Measurements from ENCODE around the gene NET1.
"Not testable (repeated sequence)": the region's sequence is repeated elsewhere in the genome, so short reads cannot be mapped to it uniquely, and the experiment has no call there.

The NET1 gene

DNA sequence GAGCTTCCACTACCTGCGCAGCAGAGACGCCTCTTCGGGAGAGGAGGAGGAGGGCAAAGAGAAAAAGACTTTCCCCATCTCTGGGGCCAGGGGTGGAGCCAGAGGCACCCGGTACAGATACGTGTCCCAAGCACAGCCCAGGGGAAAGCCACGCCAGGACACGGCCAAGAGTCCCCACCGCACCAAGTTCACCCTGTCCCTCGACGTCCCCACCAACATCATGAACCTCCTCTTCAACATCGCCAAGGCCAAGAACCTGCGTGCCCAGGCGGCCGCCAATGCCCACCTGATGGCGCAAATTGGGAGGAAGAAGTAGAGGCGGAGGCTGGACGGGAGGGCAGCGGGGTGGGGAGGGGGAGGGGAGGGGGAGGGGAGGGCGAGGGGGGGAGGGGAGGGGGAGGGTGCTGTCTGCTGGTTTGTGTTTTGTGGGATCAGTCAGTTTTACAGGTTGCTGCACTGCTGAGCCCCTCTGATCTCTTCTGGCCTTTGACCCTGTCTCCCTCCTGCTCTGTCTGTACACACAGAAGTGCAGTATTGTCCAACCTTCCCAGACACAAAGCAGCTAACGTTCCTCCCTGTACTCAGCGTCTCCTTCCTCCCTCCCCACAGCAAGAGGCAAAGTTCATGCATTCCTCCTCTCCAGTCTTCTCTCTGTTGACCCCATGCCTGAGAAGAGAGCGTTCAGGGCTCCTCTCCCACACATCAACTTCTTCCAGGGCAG, 38.3 kb upstream of the NET1 start:
- no peaks in the 10 kb centered on the region for H3K4me1 ChIP-seq (ENCODE audit: low read depth, poor library complexity, severe bottlenecking)
- H3K9ac ChIP-seq = no peak overlapping the region
- TF ChIP-seq, protein P1, sequence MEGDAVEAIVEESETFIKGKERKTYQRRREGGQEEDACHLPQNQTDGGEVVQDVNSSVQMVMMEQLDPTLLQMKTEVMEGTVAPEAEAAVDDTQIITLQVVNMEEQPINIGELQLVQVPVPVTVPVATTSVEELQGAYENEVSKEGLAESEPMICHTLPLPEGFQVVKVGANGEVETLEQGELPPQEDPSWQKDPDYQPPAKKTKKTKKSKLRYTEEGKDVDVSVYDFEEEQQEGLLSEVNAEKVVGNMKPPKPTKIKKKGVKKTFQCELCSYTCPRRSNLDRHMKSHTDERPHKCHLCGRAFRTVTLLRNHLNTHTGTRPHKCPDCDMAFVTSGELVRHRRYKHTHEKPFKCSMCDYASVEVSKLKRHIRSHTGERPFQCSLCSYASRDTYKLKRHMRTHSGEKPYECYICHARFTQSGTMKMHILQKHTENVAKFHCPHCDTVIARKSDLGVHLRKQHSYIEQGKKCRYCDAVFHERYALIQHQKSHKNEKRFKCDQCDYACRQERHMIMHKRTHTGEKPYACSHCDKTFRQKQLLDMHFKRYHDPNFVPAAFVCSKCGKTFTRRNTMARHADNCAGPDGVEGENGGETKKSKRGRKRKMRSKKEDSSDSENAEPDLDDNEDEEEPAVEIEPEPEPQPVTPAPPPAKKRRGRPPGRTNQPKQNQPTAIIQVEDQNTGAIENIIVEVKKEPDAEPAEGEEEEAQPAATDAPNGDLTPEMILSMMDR (conservative IDR thresholded peaks at IDR 0.05; ENCODE audit: low read depth, low read length) = no peak
- no peak overlapping the region for H2AFZ ChIP-seq (ENCODE audit: low read depth)
- no peak overlapping the region for H3K4me3 ChIP-seq (IDR thresholded peaks at IDR 0.05; ENCODE audit: insufficient read depth, low read depth, low read length)
- no peak overlapping the region for H3K4me2 ChIP-seq
- no peaks in the 10 kb centered on the region for H3K36me3 ChIP-seq (ENCODE audit: insufficient read depth)
- H3K79me2 ChIP-seq (ENCODE audit: insufficient read depth, low read depth) = no peaks in the 10 kb centered on the region
- H3K27me3 ChIP-seq (ENCODE audit: insufficient read depth, low read depth) = no peaks in the 10 kb centered on the region
- no peak overlapping the region for H3K27ac ChIP-seq
- no peaks in the 10 kb centered on the region for H4K20me1 ChIP-seq (ENCODE audit: insufficient read depth)

DNA sequence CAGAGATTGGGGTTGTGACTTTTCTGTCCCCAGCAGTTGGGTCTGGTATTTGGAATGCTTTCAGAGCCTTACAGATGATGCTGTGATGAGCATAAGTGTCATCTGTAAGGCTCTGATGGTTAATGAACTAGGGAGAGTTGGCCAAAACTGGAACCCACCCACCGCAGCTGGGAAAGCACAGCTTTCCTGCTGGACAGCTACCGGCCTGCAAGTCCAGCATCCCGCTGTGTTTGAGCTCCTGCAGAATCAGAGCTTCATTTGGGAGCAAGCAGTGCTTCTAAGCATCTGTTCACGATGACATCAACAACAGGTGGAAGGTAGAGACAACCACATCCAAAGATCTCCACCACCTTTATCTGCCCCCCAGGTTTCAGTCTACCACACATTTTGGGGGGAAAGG, 35.9 kb upstream of the NET1 start:
- H3K9ac ChIP-seq = no peak overlapping the region
- H2AFZ ChIP-seq (ENCODE audit: low read depth) = no peak overlapping the region
- no peaks in the 10 kb centered on the region for H3K36me3 ChIP-seq (ENCODE audit: insufficient read depth)
- no peaks in the 10 kb centered on the region for H4K20me1 ChIP-seq (ENCODE audit: insufficient read depth)
- H3K4me3 ChIP-seq (IDR thresholded peaks at IDR 0.05; ENCODE audit: insufficient read depth, low read depth, low read length) = no peak overlapping the region
- no peak overlapping the region for H3K4me2 ChIP-seq
- TF ChIP-seq, protein P1 (conservative IDR thresholded peaks at IDR 0.05; ENCODE audit: low read depth, low read length) = no peak
- H3K27ac ChIP-seq = no peak overlapping the region
- H3K27me3 ChIP-seq (ENCODE audit: insufficient read depth, low read depth) = no peaks in the 10 kb centered on the region
- H3K4me1 ChIP-seq (ENCODE audit: low read depth, poor library complexity, severe bottlenecking) = no peaks in the 10 kb centered on the region
- no peaks in the 10 kb centered on the region for H3K79me2 ChIP-seq (ENCODE audit: insufficient read depth, low read depth)

DNA sequence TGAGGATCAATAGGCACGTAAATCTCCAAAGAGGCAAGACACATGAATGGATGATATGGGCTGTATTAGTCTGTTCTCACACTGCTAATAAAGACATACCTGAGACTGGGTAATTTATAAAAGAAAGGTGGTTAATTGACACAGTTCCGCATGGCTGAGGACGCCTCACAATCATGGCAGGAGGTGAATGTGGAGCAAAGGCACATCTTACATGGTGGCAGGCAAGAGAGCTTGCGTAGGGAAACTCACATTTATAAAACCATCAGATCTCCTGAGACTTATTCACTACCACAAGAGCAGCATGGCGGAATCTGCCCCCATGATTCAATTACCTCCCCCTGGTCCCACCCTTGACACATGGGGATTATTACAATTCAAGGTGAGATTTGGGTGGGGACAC, 33.2 kb upstream of the NET1 start:
- H3K79me2 ChIP-seq (ENCODE audit: insufficient read depth, low read depth); H3K27me3 ChIP-seq (ENCODE audit: insufficient read depth, low read depth); H3K4me2 ChIP-seq; H3K4me3 ChIP-seq (IDR thresholded peaks at IDR 0.05; ENCODE audit: insufficient read depth, low read depth, low read length); H3K36me3 ChIP-seq (ENCODE audit: insufficient read depth); H4K20me1 ChIP-seq (ENCODE audit: insufficient read depth); H3K4me1 ChIP-seq (ENCODE audit: low read depth, poor library complexity, severe bottlenecking); H2AFZ ChIP-seq (ENCODE audit: low read depth); H3K9ac ChIP-seq; H3K27ac ChIP-seq: not testable (repeated sequence)

DNA sequence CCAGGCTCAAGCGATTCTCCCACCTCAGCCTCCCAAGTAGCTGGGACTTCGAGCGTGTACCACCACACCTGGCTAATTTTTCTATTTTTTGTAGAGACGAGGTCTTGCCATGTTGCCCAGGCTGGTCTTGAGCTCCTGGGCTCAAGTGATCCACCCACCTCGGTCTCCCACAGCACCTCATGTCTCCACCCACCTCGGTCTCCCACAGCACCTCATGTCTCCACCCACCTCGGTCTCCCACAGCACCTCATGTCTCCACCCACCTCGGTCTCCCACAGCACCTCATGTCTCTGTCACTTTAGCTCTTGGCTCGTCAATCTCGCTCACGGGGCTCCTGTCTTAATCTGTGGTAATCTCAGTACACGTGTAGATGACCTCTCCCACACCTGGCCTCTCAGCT, 32.0 kb upstream of the NET1 start:
- not testable (repeated sequence) for H4K20me1 ChIP-seq (ENCODE audit: insufficient read depth); H2AFZ ChIP-seq (ENCODE audit: low read depth); H3K27ac ChIP-seq; H3K9ac ChIP-seq; H3K4me3 ChIP-seq (IDR thresholded peaks at IDR 0.05; ENCODE audit: insufficient read depth, low read depth, low read length); H3K4me2 ChIP-seq; H3K36me3 ChIP-seq (ENCODE audit: insufficient read depth); H3K4me1 ChIP-seq (ENCODE audit: low read depth, poor library complexity, severe bottlenecking); H3K79me2 ChIP-seq (ENCODE audit: insufficient read depth, low read depth); H3K27me3 ChIP-seq (ENCODE audit: insufficient read depth, low read depth)

DNA sequence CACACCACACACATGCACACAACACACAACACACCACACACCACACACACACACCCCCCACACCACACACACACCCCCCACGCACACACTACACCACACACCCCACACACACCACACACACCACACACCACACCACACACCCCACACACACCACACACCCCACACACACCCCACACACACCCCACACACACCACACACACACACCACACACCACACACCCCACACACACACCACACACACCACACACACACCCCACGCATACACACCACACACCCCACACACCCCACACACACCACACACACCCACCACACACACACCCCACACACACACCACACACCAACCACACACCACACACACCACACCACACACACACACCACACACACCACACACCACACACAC, 31.2 kb upstream of the NET1 start:
- Histone ChIP-seq H3K9ac (no peak overlapping the region), H2AFZ (ENCODE audit: low read depth) (no peak overlapping the region), H3K79me2 (ENCODE audit: insufficient read depth, low read depth) (no peaks in the 10 kb centered on the region), H3K4me2 (no peak overlapping the region), H4K20me1 (ENCODE audit: insufficient read depth) (no peaks in the 10 kb centered on the region), H3K27me3 (ENCODE audit: insufficient read depth, low read depth) (no peaks in the 10 kb centered on the region), H3K36me3 (ENCODE audit: insufficient read depth) (no peaks in the 10 kb centered on the region), H3K4me3 (IDR thresholded peaks at IDR 0.05; ENCODE audit: insufficient read depth, low read depth, low read length) (no peak overlapping the region), H3K4me1 (ENCODE audit: low read depth, poor library complexity, severe bottlenecking) (no peaks in the 10 kb centered on the region), H3K27ac (no peak overlapping the region)
- TF ChIP-seq, protein P1 (conservative IDR thresholded peaks at IDR 0.05; ENCODE audit: low read depth, low read length) = no peak

Measured in KMS-11 (cell line).